MV-4-11 (cell line): ENCODE results near the gene MAOA.
"Not testable (repeated sequence)": the region's sequence is repeated elsewhere in the genome, so short reads cannot be mapped to it uniquely, and the experiment has no call there.

Experiments
- DNase-seq: peaks from one replicate; lab custom pipeline; 2025; lab: John Stamatoyannopoulos, UW

MAOA gene

DNA sequence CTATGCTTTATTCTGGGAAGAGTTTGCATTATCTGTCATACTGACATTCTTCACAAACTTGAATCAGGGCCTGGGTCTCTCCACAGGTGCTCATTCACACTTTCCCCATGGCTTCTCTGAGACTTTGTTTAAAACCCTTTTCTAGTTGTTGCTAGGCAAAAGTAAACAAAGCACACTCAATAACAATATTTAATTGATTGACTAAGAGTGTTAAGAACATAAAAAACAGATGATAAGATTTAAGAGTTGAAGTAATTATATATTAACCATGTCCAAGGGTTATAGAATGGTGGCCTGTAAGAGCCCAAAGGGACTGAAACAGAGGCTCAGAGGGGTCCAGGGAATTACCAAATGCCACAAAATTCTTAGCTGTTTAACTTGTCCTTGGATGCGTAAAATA lies 7.1 kb downstream of the MAOA start:
- no peak for DNase-seq

DNA sequence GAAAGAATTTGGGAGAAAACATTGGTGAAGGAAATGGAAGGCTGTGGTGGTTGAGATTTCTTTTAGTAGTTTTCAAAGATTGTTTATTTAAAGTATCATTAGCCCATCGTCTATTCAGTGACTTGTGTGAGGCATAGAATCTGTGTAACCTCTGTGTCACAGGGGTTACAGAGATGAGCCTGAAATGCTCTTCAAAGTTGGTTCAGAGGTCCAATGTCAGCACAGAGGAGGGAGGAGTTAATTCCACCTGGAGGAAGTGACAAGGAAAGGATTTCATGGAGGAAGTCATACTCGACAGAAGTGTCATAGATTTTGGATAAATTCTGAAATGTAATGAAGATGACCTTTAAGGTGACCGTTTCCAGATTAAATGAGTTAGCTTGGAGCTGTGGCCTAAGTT lies 8.2 kb downstream of the MAOA start:
- no peak for DNase-seq

DNA sequence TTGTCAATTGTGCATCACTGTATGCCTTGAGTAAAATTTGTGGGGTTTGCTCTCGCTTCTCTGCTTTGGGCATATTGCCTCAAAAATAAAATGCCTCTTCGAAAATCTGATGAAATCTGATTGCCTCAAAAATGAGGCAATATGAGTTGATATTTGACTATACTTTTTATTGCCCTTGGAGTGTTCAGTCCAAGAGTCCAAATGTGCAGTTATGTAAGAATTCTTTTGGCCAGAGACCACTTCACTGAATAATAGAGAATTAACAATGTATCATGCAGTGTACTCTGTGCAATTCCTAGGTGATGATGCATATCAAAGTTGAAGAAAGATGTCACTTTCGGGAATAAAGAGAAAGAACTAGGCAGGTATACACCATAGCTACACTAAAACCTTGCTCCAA lies 8.6 kb downstream of the MAOA start:
- DNase-seq = no peak

DNA sequence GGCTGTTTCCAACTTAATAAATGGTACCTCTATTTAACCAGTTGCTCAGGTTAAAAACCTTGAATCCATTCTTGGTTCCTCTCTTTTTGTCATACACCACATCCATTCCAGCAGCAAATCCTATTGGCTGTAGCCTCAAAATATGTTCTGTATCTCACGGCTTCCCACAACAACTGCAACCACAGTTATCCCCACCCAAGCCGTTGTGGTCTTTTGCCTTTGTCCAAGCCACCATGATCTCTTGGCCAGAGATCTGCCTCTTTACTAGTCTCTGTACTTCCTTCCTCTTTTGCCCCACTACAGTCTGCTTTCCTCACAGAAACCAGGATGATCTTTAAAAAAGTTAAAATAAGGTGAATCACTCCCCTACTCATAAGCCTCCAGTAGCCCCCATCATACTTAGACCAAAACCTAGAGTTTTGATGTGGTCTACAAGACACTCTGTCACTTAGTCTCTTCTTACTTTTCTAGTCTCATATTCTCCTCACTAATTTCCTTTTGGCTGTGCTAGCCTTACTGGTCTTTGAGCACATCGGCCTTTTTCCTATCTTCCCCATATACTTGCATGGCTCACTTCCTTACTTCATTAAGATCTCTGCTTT lies 10.3 kb downstream of the MAOA start:
- DNase-seq = peak; percentile 78

DNA sequence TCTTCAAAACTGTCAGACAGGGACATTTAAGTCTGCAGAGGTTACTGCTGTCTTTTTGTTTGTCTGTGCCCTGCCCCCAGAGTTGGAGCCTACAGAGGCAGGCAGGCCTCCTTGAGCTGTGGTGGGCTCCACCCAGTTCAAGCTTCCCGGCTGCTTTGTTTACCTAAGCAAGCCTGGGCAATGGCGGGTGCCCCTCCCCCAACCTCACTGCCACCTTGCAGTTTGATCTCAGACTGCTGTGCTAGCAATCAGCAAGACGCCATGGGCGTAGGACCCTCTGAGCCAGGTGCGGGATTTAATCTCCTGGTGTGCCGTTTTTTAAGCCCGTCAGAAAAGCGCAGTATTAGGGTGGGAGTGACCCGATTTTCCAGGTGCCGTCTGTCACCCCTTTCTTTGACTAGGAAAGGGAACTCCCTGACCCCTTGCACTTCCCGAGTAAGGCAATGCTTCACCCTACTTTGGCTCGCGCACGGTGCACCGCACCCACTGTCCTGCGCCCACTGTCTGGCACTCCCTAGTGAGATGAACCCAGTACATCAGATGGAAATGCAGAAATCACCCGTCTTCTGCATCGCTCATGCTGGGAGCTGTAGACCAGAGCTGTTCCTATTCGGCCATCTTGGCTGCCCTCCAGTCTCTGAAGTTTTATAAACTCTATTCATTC lies 20.0 kb downstream of the MAOA start:
- not testable (repeated sequence) for DNase-seq

DNA sequence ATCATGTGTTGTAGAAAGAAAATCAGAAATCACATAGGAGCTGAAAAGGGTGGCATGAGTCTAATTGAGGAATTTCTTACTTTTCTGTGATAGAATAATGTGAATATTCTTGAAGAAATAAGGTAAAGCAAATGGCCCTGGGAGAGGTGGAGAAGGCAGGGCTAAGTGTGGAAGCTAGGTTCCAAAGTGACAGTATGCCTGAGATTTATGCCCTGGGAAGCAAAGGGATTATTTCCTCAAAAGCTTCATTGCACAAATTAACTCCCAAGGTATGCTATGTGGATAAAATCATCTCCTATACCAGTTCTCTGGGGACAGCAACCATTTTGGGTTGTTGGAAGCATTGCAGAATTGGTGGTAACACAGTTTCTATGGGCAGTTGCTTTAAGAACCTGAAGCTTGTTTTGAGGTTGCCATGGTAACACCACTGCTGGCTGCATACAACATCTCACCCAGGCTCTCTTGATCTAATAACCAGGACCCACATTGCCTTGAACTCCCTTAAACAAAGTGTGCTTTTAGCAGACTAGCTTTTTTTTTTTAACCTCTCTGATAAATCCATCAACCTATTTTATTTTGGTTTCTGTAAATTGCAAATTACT lies 21.0 kb downstream of the MAOA start:
- peak; percentile 4 for DNase-seq

DNA sequence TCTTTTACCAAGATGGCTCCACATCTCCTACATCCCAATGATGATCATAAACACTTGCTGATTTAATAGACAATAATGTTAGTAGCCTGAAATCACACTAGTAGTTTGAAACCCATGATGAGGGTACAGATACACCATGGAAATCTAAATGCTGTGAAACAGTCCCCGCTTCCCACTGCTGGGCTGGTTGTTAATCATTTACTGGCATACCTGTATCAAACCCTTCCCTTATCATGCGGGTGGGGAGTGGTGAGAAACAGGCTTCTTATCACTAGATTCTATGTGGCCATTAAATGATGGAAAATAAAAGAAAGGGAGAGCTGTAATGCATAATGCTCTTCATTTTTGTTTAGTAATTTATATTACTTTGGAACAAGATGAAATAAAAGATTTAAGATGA lies 21.9 kb downstream of the MAOA start:
- DNase-seq = no peak

DNA sequence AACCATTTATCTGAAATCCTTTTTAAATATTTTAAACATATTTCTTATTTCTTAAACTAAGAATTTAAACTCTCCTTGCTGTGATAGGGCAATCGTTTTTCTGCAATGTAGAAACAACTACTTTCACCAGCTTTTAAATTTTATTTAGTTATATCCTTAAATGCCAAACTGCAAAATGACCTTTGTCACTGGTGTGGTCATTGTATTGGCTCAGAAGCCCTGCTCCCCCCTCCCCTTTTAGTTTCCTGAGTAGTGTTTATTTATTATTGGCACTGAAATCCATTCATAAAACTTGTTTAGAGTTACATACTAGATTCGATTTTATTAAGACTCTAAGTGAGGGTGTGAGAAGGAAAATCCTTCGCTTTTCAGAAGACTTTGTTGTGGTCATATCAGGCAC lies 23.0 kb downstream of the MAOA start:
- DNase-seq = no peak

DNA sequence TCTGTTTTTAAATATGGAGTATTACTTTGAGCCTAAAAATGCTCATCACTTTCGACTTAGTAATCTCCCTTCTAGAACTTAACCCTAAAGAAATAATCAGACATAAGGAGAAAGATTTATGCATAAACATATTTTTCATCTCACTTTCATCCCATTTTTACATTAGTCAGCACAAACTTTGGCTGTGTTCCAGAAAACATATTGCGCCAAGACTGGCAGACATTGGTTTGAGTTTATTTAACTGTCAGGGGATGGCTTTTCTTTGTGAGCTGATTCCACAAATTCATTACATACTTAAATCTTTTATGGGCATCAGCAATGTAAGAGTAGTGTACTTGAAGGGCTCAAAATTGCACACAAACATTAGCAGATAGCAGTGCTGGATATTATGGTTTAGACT lies 23.7 kb downstream of the MAOA start:
- DNase-seq = no peak

DNA sequence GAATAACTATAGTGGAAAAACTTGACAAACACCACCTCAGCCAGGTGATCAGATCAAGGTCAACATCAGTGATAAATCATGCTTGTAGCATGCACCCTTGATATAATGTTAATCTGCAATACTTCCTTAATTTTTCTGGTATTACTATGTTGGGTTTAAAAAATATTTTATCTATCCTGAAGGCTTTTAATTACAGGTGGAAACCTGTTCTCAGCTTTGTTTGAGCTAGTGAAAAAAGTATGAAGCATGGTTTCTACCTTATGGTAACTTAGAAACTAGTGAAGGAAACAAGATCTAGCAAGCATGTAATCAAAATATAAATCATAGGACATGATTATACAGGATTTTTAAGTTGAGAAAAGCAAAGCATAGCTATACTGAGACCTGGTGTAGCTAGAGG lies 26.6 kb downstream of the MAOA start:
- DNase-seq = no peak

DNA sequence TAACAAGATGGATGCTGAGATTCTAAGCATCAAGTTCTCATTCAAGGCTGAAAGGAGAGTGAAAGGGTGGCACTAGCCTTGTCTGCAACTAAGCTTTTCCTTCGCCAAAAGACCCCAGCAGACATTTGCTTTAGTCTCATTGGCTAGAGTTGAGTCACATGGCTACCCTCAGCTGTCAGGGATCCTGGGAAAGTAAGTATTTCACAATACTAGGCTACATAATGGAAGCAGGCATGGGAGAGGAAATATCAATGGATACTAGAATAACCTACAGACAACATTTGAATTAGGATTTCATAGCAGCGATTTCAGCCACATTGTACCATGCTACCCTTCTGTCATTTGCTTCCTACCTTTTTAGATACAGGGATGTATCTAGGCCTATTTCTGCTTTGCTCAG lies 29.1 kb downstream of the MAOA start:
- DNase-seq = no peak

DNA sequence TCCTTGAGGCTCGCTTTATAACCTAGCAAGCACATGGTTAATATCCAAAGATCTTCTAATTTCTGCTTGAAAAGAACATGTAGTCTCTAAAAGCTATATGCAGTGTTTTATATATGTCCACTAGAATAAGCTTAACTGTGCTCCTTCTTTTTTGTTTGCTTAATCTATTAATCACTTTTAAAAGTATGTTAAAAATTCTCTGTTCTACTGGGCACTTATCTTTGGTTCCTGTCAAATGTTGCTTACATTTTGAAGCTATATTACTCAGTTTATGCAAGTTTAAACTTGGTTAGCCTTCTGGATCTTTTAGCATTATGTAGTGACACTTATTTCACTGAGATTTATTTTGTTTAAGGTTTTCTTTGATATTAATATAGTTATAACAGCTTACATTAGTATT lies 32.5 kb downstream of the MAOA start:
- no peak for DNase-seq

DNA sequence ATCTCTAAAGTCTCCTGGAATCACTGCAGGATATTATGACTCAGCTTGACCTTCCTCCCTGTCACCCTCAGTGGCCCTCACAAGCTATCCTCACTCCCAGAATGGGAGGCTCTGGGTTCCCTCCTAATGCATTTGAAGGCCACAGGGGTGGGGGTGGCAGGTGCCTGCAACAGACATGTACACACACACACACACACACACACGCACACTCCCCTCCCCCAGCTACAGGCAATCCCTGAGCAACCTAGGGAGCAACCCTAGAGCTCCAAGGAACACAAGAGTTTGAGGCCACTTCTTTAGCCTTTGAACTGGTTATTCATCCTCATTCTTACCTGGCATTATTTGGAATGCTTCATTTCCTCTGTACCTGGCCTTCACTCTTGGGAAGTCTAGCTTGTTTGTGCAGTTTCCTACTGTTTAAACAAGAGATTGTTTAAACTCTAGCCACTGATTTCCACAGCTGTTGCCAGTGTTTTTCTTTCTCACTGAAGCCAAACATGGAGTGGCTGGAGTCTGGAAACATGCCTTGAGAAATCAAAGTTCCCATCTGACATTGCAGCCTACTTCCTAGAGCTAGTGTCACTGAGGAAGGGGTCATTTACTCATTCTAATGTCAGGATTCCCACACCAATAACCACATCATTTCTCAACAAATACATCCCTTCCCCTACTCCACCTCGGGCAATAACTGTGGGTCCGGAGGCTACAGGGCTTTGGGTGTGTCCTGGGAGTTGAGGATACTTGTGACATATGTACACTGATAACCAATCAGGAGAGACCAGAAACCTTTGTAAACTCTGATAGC lies 37.7 kb downstream of the MAOA start:
- DNase-seq = no peak

DNA sequence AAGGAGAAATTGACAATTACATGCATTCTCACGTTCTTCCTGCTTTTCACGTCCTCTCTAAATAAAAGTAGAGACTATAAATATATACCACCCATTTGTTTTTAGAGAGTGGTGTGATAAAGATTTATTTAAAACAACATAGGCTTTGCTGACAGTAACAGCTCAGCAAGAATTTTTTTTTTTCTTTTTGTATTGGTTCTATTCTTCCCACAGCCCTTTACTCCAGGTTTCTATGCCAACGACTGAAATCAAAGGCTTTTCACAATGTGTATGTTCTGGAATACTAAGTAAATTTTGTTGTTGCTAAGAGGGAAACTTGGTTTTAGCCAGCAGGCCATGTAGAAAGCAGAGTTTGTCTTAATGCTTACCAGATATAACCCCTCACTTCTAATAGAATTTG lies 43.4 kb downstream of the MAOA start:
- no peak for DNase-seq

DNA sequence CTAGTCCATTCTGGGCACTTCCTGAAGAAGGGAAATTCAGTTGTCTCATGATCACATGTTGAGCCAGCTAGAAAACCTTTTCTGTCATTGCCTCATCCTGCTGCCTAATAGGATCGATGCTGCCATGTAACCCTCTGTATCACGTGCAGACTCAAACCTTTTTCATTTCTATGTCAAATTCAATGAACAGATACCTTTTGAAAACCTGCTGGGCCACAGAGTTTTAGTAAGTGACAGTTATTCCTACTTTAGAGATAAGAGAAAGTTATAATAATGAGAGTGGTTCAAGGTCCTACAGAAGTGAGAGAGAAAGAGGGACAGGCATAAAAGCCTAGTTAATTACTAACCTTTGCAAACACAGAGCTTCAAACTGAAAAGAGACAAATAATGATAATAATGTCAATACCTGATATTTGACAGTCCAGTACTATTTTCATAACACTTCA lies 46.0 kb downstream of the MAOA start:
- DNase-seq = no peak

DNA sequence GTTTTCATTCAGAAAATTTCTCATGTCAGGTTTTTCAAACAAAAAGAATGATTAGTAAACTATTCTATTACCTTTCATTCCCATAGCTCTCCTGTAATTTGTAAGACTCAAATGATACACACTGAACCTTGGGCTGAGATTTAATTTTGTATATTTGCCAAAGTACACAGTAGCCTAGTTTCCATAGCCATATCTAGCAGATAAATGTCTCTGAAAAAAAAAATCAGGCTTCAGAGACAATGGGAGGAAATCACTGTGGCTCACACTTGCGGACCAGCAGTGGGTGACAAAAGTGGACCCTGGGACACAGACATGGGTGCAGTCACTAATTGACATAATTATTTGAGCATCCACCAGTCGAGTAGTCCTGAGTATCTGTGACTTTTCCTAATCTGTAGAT lies 46.6 kb downstream of the MAOA start:
- DNase-seq = no peak

DNA sequence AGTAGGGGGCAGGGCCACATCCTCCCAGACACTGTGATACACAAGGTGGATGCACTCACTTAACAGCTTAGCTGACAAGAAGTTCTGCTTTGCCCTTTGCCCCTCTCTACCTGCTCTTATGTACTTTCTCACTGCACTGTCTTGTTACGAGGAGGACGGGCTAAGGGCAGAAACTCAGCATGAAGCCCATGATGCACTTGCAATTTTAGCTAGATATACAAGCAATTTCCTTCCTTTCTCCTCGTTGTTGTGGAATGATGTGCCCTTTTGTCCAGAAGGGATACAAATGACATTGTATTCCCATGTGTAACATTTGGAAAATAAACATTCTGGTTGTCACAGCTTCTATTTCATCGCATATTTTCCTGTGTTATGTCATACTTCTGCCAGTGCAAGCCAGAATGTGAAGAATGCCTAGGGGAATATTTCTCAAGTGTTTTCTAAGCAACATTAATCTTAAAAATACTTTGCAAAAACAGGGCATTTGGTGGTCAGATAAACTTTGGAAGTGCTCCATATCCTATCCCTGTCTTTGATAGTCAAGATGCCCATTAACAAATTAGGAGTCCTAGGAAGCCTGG lies 47.2 kb downstream of the MAOA start:
- no peak for DNase-seq

DNA sequence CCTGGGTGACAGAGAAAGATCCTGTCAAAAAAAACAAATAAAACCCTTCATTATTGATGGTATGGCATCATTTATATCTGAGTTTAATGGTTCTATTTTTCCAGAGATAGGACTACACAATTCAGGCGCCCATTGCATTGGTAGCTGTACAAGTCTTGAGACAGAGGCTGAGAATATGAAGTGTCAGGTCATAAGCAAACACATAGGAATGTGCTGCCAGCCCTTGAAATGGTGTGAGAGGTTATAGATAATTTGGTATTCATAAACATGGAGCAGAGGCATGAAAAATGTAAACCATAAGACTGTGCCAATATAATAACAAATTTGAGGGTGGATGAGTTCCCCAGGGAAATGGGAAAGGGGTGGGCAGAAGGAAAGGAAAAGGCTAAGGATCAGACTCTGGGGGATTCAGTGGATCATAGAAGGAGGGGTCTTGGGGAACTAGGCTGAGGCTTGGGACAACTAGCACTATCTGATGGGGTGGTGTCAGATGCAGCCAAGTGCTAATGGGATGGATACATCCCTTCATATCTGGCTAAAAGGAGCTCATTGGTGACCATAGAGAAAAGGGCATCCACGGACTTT lies 50.8 kb downstream of the MAOA start:
- no peak for DNase-seq

DNA sequence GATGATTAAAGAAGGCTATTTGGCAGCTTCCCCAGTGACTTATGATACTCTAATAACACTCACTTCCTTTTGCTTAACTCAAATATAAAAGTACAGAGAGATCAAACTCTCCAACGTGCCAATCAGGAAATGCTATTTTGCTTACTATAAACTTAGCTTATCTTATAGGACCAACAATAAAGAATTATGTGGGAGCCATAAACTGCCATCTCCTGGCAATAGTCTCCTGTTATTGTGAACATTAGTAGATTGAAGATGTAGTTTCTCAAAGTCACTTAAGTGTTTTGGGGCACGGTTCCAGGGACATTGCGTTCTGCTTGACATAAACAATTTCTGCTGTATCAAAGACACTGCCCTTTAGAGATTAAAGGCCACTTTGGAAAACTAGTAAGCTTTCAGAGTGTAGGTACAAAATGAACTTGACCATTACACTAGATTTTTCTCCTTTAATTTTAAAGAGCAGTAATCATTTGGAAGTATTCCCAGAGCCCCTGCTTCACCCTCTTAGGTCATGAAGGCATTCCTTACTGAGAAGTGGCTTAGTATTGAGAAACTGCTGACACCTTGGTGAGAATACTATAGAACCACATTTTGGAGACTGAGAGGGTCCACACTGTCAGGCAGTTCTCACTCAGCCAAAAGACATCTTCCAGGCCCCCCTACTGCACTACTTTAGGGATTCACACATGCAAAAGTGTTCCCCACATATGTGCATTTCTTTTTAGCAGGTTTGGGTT lies 51.9 kb downstream of the MAOA start:
- no peak for DNase-seq

DNA sequence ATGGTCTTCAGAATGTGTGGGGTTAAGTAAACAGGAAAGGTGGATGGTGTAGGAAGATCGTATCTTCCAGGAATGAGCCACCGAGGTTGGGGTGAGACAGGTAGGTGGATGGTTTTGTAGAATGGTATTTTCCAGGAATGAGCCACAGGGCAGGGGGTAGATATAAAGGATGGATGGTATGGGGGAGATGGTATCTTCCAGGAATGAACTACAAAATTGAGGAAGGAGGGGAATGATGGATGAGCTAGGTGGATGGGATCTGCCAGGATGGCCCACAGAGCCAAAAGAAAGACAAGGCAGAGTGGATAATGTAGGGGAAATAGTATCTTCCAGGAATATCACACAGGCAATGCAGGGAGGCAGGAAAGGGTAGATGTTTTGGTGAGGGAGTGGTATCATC lies 60.0 kb downstream of the MAOA start:
- no peak for DNase-seq

DNA sequence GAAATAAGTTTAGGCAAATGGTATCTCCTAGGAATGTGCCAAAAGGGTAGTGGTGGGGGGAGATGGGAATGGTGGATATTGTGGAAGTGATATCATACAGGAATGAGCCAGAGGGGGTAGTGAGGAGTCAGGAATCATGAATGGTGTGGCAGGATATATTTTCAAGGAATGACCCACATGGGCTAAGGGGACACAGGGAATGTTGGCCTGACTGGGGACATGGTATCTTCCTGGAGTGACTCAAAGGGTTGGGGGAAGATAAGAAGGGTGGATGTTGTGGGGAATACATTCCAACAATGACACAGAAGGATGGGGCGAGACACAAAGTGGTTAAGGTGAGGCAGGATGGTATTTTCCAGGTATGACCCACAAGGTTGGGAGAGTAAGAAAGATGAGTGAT lies 60.6 kb downstream of the MAOA start:
- DNase-seq = no peak

DNA sequence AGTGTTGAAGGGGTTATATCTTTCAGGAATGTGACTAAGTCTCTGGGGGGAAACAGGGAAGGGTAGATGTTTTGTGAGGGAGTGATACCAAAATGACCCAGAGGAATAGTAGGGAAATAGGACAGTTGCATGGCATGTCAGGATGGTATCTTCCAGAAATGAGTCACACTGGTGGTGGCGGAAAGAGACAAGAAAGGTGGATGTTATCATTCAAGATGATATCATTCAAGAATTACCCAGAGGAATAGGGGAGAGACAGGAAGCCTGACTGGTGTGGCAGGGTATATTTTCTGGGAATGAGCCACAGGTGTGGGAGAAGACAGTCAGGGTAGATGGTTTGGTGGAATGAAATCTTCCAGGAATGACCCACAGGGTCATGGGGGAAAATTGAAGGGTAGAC lies 61.1 kb downstream of the MAOA start:
- DNase-seq = no peak
